HG02763 (cell line): ENCODE results near the gene BBS1.
A peak's percentile ranks its signal among the peaks of the same experiment; 100 is the strongest.
"Not testable (repeated sequence)": the region's sequence is repeated elsewhere in the genome, so short reads cannot be mapped to it uniquely, and the experiment has no call there.

Experiments
- ATAC-seq: cut with Tn5 transposase; IDR thresholded peaks from one replicate; pipeline ENCODE4 v1.9.1; 2021; ENCODE audit warnings: mild to moderate bottlenecking, moderate library complexity; ENCODE audit not compliant: unreplicated experiment

Gene BBS1

DNA sequence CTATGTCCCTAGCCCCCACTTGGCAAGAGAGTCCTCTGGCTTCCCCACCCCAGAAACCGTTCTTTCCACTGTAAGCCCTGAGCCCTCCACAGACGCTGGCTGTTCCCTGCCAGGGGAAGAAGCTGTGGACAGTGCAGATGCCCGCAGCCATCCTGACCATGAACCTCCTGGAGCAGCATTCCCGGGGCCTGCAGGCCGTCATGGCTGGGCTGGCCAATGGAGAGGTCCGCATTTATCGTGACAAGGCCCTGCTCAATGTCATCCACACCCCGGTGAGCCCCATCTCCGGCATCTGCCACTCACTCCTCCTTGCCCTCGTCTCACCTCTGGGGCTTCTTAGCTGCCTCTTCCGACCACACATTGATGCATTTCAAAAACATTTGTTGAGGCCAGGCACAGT lies 13.2 kb downstream of the BBS1 start:
- ATAC-seq, result no peak

DNA sequence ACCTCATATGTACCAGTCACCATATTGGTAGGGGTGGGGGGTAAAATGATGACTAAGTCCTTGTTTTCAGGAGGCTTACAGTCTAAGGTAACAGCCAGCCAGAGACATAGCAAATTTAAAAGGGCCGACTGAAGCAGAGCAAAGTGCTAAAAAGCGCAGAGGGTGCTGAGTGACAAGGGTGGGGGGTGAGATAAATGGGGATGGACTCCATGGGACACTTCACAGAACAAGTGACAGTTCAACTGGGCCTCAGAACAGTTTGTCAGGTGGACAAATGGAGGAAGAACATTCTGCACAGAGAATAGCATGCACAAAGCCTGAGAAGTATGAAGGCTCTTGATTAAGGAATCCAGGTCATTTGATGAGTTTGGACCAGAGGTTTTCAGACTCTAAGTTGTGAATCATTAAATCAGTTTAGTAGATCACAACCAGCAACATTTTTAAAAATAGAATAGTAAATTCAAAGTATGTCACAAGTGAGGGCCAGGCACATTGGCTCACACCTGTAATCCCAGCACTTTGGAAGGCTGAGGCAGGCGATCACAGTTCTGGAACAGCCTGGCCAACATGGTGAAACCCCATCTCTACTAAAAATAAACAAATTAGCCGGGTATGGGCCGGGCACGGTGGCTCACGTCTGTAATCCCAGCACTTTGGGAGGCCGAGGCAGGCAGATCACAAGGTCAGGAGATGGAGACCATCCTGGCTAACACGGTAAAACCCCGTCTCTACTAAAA lies 14.0 kb downstream of the BBS1 start:
- ATAC-seq, result no peak

DNA sequence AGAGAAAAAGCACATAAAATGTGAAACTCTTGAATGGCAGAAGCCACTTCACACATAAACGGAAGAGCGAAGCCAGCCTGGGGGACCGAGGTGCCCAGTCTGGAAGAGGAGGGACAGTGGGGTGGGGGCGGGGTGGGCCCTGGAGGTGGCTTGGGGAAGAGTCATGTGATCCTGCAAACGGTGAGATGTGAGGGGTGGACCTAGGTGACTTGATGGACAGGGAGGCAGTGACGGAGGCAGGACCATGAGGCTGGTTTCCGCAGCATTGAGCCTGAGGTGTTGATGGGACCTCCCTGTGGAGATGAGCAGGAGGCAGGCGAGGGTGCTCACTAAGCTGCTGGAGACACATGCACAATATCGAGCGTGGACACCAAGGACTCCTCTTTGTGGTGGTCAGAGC lies 18.6 kb downstream of the BBS1 start:
- no peak for ATAC-seq

DNA sequence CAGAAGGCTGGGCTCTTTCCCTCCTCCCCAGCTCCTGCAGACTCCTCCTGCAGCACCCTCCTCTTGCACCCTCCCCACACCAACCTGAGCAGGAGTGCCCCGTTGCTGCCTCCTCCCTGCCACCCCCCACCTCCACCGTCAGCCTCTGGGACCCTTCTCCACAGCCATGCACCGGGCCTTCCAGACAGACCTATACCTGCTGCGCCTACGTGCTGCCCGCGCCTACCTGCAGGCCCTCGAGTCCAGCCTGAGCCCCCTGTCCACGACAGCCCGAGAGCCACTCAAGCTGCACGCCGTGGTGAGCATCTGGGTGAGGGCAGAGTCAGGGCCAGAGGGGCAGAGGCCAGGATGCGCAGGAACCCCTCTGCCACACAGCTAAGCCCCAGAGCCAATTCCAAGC lies 19.2 kb downstream of the BBS1 start:
- ATAC-seq, result no peak

DNA sequence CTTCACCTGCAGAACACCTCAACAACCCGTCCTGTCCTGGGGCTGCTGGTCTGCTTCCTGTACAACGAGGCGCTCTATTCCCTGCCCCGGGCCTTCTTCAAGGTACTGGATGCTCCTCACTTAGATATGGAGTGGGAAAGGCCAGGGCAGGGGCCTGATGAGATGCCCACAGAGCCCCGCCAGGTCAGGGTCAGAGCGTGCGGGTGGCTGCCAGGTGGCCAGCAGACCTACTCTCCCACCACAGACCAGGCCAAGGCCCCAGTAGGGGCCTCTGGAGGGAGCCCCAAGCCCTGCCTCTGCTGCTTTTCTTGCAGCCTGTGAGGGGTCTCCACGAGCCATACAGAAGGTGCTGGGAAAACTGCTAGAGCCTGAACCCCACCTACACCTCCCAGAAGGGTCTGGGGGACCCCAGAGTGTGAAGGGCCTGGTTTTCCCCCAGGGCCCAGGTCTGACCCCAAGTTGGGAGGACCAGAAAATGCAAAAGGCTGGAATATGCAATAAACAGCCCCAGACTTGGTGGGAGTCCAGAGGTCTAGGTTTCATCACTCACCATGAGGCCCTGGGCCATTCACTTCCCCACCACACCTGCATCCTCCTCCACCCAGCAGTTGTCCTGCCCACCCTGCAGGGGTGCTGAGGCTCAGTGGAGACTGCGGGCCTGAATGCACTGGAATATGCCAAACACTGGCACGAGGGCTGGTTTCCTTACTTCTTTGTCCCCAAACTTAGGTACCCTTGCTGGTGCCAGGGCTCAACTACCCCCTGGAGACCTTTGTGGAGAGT lies 20.7 kb downstream of the BBS1 start:
- no peak for ATAC-seq

DNA sequence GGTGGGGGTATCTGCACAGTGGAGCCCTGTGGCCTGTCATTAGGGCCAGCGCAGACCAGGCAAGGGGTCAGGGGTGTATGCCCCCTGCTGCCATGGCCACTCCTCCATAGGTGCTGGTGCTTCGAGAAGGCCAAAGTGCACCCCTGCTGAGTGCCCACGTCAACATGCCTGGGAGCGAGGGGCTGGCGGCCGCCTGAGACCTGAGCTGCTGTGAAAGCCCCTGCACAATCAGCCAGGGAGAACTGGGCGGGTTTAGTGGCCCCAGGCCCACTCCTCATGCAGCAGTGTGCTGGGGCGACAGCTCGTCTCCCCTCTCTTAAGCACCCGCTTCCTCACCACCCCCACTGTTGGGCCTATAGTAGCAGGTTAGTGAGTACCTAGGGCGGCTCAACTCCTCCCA lies 21.4 kb downstream of the BBS1 start:
- ATAC-seq, result no peak

DNA sequence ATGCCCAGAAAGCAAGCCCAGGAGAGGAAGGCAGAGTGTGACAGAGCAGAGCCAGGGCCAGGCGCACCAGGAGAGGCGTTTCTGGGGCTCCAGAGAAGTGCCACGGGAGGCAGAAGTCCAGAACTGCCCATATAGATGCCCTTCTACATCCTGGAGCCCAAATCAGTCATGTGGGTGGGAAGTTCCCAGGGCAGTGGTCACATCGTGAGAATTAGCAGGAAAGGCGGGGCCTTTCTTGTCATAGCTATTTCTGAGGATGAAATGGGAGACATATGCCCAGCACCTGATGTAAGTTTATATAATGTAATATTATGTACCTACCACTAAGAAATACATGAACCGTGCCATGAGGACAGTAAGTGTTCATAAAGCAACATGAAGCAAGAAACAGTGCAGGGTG lies 22.3 kb downstream of the BBS1 start:
- no peak for ATAC-seq

DNA sequence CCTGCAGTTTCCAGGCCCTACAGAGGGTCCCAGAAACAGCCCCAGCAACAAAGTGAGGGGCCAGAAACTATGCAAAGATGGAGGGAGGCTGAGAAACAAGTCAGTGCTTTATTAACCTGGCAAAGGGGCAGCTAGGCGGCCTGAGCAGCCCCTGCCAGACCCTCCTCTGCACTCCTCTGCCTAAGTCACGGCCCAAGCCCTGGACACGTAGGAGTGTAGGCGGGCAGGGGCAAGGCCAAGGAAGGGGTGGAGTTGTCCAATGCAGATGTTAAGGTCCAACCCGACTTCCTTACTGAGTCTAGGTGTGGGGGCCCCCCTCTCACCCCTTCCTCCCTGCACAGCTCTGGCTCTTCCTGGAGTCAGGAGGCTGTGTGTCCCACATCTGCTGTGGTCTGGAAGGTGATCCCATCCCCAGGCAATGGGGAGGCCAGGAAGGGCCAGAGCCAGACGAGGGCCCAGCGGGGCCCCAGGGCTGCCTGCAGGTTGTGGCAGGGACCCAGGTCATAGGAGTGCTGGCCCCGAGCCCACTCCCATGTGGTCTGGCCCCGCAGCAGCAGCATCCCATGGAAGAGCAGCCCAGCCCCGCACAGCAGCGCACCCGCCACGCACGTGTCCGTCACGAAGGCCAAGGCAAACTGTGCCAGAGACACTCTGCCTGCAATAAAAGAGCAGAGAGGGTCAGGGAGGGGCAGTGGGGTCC lies 28.9 kb downstream of the BBS1 start:
- ATAC-seq, result no peak

DNA sequence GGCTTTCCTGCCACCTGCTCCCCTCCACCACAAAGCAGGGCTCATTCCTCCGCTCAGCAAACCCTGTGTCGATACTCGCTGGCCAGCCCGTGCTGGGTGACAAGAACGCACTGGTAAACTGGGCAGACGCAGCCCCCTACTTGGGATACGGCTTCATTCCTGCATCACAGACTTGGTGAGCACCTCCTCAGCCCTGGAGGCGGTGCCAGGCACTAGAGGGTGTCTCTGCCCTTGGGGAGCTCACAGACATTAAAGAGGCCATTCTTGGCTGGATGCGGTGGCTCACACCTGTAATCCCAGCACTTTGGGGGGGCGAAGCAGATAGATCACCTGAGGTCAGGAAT lies 29.4 kb downstream of the BBS1 start:
- ATAC-seq, result no peak

DNA sequence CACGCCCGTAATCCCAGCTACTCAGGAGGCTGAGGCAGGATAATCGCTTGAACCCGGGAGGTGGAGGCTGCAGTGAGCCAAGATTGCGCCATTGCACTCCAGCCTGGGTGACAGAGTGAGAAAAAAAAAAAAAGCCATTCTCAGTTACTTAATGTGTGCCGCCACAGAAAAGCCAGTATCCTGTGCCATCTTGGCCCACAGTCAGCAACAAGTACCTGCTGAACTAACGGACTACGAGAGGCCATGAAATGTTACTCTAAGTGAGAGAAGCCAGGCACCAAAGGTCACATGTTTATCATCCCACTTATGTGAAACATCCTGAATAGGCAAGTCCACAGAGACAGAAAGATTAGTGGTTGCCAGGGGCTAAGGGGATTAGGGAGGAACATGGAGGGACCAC lies 30.2 kb downstream of the BBS1 start:
- ATAC-seq, result not testable (repeated sequence)

DNA sequence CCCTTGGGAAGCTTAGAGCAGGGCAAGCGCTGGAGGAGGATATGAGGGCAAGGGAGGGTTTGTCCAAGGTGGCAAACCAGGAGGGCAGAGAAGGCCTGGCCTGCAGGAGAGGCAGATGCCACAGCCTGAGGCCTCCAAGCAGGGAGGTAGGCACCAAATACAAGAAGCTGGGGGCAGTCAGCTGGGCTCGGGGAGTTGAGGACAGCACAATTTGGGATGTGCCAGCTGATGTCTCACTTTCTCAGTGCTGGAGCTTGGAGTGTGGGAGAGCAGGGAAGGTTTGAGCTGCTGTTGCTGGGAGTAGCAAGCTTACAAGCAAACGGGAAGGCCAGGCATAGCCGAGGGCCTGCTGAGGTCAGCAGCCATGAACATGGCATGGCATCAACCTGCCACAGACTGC lies 31.5 kb downstream of the BBS1 start:
- ATAC-seq, result no peak

DNA sequence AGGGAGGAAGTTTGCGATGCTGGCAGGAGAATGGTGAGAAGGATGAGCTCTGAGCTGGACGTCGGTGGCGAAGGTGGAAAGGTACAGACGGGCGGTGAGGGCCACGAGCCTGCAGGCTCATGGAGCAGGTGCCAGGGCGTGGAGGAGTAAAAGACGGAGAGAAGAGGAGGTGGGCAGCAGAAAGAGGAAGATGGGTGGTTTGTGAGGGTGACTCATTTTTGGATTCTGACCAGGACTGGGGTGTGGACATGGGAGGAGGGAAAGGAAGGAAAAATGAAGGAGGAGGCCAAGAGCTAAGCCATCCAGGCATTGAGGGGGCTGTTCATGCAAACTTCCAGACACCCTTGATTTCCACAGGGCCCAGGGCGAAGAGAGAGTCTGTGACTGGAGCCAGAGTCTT lies 31.9 kb downstream of the BBS1 start:
- ATAC-seq, result no peak

DNA sequence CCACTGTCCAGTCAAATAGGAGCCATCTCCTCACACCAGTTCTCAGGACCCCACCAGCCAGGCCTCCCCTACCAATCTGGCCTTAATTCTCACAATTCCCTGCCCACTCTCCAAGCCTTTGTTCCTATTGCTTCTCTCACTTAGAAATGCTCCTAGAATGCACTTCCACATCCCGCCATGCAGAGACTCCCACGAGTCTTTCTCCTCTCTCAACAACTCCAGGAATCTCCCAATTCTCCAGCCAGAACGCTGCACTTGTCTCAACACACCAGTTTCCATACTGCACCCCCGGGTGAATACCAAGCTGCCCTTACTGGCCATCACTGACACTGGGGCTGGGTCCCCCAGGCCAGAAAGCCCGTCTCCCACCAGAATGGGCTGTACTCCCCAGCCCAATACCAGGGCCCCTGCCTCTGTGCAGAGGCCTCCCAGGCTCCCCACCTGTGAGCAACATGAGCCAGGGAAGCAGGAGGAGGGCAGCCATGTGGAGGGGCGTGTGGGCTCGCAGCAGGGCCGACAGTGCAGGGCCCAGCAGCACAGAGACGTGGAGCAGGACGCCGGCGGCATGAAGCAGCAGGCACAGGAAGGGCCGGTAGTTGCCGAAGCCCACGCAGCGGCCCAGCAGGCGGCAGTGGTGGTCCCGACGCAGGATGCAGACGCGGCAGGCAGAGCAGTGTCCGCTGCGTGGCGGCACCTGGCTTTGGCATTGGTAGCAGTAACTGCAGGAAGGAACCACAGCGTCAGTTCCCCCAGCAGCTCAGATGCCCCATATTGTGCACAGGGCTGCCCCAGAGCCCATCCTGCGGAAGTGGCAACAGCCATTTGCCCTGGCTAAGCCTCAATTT lies 33.0 kb downstream of the BBS1 start:
- no peak for ATAC-seq

DNA sequence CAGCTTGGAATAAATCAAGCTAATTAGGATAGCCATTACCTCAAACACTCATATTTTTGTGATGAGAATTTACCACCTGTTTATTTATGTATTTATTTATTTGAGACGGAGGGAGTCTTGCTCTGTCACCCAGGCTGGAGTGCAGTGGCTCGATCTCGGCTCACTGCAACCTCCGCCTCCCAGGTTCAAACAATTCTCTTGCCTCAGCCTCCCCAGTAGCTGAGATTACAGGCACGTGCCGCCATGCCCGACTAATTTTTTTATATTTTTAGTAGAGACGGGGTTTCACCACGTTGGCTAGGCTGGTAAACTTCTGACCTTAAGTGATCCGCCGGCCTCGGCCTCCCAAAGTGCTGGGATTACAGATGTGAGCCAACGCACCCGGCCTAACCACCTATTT lies 34.5 kb downstream of the BBS1 start:
- ATAC-seq, result not testable (repeated sequence)

DNA sequence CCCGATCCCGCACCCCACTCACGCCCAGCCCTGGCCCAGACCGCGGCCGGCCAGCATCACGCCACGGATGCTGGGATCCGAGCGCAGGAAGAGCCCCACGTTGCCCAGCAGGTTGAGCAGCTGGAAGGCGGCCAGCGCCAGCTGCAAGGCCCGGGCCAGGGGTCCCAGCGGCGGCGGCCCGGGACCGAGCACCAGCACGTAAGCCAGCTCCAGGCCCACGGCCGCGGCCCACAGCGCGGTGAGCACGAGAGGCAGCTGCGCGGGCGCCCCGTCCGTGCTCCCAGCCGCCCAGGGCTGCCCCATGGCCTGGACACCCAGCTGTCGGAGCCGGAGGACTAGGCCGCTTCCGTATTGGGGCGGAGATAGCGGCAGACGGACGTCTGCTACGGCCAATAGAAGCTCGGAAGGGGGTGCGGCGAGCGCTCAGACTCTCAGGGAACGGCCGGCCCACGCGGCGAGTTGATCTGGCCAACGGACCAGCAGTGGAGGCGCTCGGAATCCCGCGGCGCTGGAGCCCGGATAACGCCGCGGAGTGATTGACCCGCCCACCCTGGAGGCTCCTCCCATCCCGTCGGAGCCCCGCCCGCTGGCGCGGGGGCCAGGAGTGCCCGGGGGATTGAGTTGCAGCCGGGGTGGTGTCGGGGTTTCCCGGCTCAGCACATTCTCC lies 35.4 kb downstream of the BBS1 start, which contains the start of gene ZDHHC24:
TSS of gene ZDHHC24 (minus strand) at position 348 of the 667 bp plus-strand sequence. CDS start at position 303, 45 bp downstream.
- peak; percentile 84 for ATAC-seq

DNA sequence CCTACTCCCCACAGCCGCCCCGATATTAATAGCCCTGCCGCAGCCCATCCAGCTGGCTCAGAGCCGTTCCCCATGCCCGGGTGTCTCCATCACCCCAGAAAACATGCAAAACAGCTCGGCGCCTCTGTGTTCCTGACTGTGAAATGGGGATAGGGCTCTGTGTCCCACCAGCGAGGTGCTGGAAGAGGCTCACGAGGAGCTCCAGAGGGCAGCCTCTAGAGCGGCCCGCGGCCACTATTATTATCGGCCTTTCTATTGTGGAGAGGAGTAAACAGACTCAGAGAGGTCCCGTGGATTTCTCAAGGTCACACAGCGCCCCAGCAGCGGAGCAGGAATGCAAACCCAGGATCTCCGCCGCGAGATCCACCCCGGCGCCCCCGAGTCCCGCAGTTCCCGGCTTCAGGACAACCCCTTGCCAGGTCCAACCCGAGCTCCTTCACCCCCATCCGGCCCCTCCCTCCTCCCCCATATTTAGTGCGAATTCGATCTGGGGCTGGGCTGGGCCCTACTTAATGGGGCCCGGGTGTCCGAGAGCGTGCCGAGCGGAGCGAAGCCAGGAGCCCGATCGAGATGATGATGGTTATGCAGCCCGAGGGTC lies 36.0 kb downstream of the BBS1 start, which contains the start of gene ACTN3:
TSS of gene ACTN3 (plus strand) at position 536 of the 598 bp plus-strand sequence. CDS start at position 571, 35 bp downstream.
- no peak for ATAC-seq

DNA sequence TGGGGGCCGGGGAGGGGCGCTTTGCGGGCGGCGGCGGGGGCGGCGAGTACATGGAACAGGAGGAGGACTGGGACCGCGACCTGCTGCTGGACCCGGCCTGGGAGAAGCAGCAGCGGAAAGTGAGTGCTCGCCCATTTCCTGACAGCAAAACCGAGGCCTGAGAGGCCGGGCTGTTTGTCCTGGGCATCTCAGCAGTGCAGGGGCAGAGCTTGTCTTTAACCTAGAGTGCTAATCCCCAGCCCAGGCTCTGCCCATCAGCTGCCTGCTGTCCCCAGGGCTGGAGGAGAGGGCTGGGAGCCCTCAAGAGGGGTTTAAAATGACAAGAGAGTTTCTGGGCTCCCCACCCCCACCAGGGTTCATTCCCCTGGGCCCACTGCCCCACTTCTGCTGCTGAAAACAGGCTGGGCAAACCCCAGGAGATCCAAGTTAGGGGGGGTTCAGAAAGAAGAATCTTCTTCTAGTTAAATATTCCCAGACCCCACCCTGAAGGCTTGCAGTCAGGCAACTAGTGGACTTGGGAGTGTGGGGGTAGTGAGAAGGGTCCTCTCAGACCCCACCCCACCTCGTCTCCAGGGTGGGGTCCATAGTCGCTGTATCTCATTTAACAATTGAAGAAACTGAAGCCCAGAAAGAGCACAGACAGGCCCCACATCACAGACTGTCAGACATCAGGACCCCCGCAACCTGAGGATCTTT lies 36.7 kb downstream of the BBS1 start:
- ATAC-seq, result no peak

DNA sequence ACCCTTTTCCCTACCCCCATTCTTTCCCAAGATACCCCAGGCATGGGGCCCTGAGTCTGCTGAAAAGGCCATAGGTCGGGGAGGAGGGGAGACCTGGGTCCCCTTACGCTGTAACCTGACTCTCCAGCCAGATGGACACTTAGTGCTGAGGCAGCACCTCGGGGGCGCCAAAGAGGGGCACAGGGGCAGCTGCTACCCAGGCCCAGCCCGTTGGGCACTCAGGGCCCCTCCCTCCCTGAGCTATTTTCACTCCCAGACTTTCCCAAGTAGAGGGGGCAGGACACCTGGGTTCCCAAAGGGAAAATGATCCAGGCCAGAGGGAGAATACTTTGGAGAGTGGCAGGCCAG lies 37.2 kb downstream of the BBS1 start:
- ATAC-seq, result no peak

DNA sequence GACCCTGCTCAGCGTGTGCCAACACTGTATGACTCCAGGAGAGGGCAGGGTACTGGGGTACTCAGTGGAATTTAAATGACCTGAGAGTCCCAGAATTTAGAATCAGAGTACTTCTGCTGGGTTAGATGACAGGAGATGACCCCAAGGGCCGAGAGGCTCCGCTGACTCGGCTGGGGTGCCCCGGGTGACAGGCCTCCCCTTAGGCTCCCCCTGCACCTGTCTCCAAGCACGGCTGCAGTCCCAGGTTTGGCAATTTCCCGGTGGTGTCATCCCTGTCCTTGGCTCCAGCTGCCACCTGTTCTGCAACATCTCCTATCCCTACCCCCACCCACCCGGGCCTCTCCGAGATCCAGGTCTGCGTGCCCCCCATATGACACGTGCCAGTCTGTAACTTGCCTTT lies 37.6 kb downstream of the BBS1 start:
- ATAC-seq, result no peak
